Liver (tissue), 9 donors: ENCODE measurements around the gene ASXL1. TPM values are rescaled to one million over a fixed set of nuclear protein-coding genes. Genes with fewer than 3 reads are reported as not detected.

Experiments used
- DNase-seq: peaks from one replicate; pipeline ENCODE4 v3.0.0-alpha.2; 2017; ENCODE audit warnings: low spot score
- H3K27ac ChIP-seq, 2 donors: one replicate each; pipeline ENCODE4 v1.7.0; 2013; ENCODE audit warnings: inconsistent platforms in 2 of 2, low read length in 2 of 2, control low read depth in 1 of 2, low read depth in 1 of 2, mild to moderate bottlenecking in 1 of 2
- H3K27me3 ChIP-seq, 4 donors: one replicate each; pipeline versions ENCODE4 v1.6.1 to v1.7.0; 2013; ENCODE audit warnings: low read length in 3 of 4, inconsistent platforms in 1 of 4, mild to moderate bottlenecking in 1 of 4, moderate library complexity in 1 of 4; ENCODE audit not compliant: control insufficient read depth in 4 of 4, insufficient read depth in 4 of 4
- H3K36me3 ChIP-seq, 4 donors: one replicate each; pipeline versions ENCODE4 v1.6.1 to v1.7.0; 2013; ENCODE audit warnings: low read length in 3 of 4, mild to moderate bottlenecking in 3 of 4, low read depth in 1 of 4, moderate library complexity in 1 of 4; ENCODE audit not compliant: control insufficient read depth in 4 of 4, insufficient read depth in 3 of 4
- H3K4me1 ChIP-seq, 4 donors: one replicate each; pipeline versions ENCODE4 v1.6.1 to v1.7.0; 2013; ENCODE audit warnings: low read length in 3 of 4, mild to moderate bottlenecking in 3 of 4, moderate library complexity in 1 of 4; ENCODE audit not compliant: control insufficient read depth in 4 of 4, insufficient read depth in 4 of 4
- H3K4me3 ChIP-seq, 3 donors: one replicate each; pipeline versions ENCODE4 v1.6.1 to v1.7.0; 2013; ENCODE audit warnings: low read length in 3 of 3, control low read depth in 1 of 3, low read depth in 1 of 3, mild to moderate bottlenecking in 1 of 3
- H3K9ac ChIP-seq, 2 donors: one replicate each; pipeline ENCODE4 v1.7.0; 2013; ENCODE audit warnings: low read length in 2 of 2, mild to moderate bottlenecking in 2 of 2, moderate library complexity in 2 of 2, control low read depth in 1 of 2, low read depth in 1 of 2
- H3K9me3 ChIP-seq, 4 donors: one replicate each; pipeline versions ENCODE4 v1.6.1 to v1.7.0; 2013; ENCODE audit warnings: low read length in 3 of 4; ENCODE audit not compliant: control insufficient read depth in 4 of 4
- CTCF ChIP-seq: fragments of 150-350 bp; IDR thresholded peaks from 2 replicates; pipeline ENCODE4 v1.5.1; 2017; ENCODE audit warnings: improper control_type of control experiment, low read depth, low read length; ENCODE audit not compliant: missing input control
- EGR1 ChIP-seq, 2 donors: IDR thresholded peaks; 2 replicates each; pipeline ENCODE4 v1.6.1; 2016 to 2018; ENCODE audit warnings: antibody characterized with exemption in 2 of 2, low read depth in 2 of 2
- FOXA1 ChIP-seq: IDR thresholded peaks from 2 replicates; pipeline ENCODE4 v1.6.1; 2016; ENCODE audit warnings: antibody characterized with exemption
- FOXA2 ChIP-seq: IDR thresholded peaks from 2 replicates; pipeline ENCODE4 v1.6.1; 2016; ENCODE audit warnings: antibody characterized with exemption
- GABPA ChIP-seq, 2 donors: IDR thresholded peaks in 1 of 2; conservative IDR thresholded peaks in 1 of 2; 2 replicates each; pipeline ENCODE4 v1.6.1; 2016; ENCODE audit warnings: antibody characterized with exemption in 2 of 2, mild to moderate bottlenecking in 1 of 2, moderate library complexity in 1 of 2
- HNF4A ChIP-seq, 2 donors: conservative IDR thresholded peaks; 2 replicates each; pipeline ENCODE4 v1.6.1; 2016; ENCODE audit warnings: antibody characterized with exemption in 2 of 2, mild to moderate bottlenecking in 2 of 2
- HNF4G ChIP-seq: IDR thresholded peaks from 2 replicates; pipeline ENCODE4 v1.6.1; 2016; ENCODE audit warnings: antibody characterized with exemption
- JUND ChIP-seq, 2 donors: IDR thresholded peaks; 2 replicates each; pipeline ENCODE4 v1.6.1; 2016; ENCODE audit warnings: antibody characterized with exemption in 2 of 2
- MAX ChIP-seq: IDR thresholded peaks from 2 replicates; pipeline ENCODE4 v1.6.1; 2016; ENCODE audit warnings: antibody characterized with exemption
- RXRA ChIP-seq, 2 donors: IDR thresholded peaks; 2 replicates each; pipeline ENCODE4 v1.6.1; 2017 to 2018; ENCODE audit warnings: antibody characterized with exemption in 2 of 2, mild to moderate bottlenecking in 1 of 2
- SP1 ChIP-seq: IDR thresholded peaks from 2 replicates; pipeline ENCODE4 v1.6.1; 2018; ENCODE audit warnings: antibody characterized with exemption, mild to moderate bottlenecking
- TAF1 ChIP-seq: conservative IDR thresholded peaks from 2 replicates; pipeline ENCODE4 v1.6.1; 2016; ENCODE audit warnings: antibody characterized with exemption, mild to moderate bottlenecking
- ZBTB33 ChIP-seq: IDR thresholded peaks from 2 replicates; pipeline ENCODE4 v1.6.1; 2016; ENCODE audit warnings: antibody characterized with exemption
- WGBS: extraction: QIAGEN DNeasy Blood & Tissue Kit; methylation state at CpG from one replicate; pipeline ENCODE4 v1.1.7; 2013; 5-methylcytosine and 5-hydroxymethylcytosine counted together
- polyA plus RNA-seq, 2 donors: library from polyadenylated mRNA; stranded (reverse) in 1 of 2; unstranded in 1 of 2; fragments of 200-250 nt in 1 of 2; fragments of >200 nt in 1 of 2; fragmentation: Nextera tagmentation in 1 of 2; extraction: Ambion mirVana in 1 of 2; gene quantifications; one replicate each; pipeline versions ENCODE4 v1.2.1 to v1.2.3, GENCODE V29; 2013 to 2015
- total RNA-seq, 2 donors: library from RNA; depleted of rRNA; stranded (reverse); fragments of >200 nt; gene quantifications; one replicate each; pipeline ENCODE4 v1.2.3, GENCODE V29; 2014
- TF ChIP-seq, protein P1 (sequence below): IDR thresholded peaks from 2 replicates; pipeline ENCODE4 v1.6.1; 2016; ENCODE audit warnings: antibody characterized with exemption, mild to moderate bottlenecking
- TF ChIP-seq, protein P2 (sequence below): IDR thresholded peaks from 2 replicates; pipeline ENCODE4 v1.6.1; 2016; ENCODE audit warnings: antibody characterized with exemption
- donor health status: healthy.
- donor health status: healthy.
- donor health status: healthy.
- donor health status: healthy.
- donor health status: healthy.

ASXL1 gene
- total and polyA plus RNA-seq, 4 donors, result 13.4 to 61.3 (median 24.5) TPM

DNA sequence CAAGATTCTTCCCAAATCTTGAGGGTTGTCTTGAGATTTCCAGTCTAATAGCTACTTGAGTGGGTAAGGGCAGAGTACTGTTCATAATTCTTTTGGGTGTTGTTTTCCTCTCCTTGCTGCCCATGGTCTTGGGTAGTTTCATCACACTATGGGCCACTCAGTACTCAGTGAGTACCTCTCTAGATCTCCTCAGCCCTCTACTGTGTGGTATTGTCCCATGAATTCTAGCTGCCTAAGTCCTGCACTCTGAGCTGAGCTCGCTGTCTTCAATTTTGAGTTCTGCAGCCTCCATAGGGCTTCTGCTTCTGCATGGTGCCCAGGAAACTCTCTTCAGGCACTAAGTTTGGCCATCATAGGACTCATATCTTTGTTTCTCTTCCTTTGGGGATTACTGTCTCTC, 42.3 kb downstream of the ASXL1 start:
- Histone ChIP-seq H3K27ac (no peak overlapping the region), H3K4me3 (no peak overlapping the region), H3K9ac (no peak overlapping the region), H3K4me1 (peaks cover 0 to 4% (median 0%) of the 10 kb centered on the region in 4 donors), H3K27me3 (no peaks in the 10 kb centered on the region), H3K36me3 (peaks cover 0 to 4% (median 3%) of the 10 kb centered on the region in 4 donors), H3K9me3 (no peaks in the 10 kb centered on the region)
- 100% methylated on average over 1 of the region's 1 CpG for WGBS
- TF ChIP-seq EGR1 (IDR thresholded peaks at IDR 0.05; ENCODE audit: low read depth in 2 of 2) (no peak), HNF4G (no peak), TAF1 (no peak), CTCF (no peak), HNF4A (conservative IDR thresholded peaks at IDR 0.05) (no peak), GABPA (IDR thresholded peaks at IDR 0.05 in 1 of 2, conservative IDR thresholded peaks at IDR 0.05 in 1 of 2) (no peak), FOXA1 (no peak), ZBTB33 (no peak), FOXA2 (no peak), SP1 (no peak), RXRA (IDR thresholded peaks at IDR 0.05) (no peak), JUND (IDR thresholded peaks at IDR 0.05) (no peak), MAX (no peak)
- TF ChIP-seq, protein P1, sequence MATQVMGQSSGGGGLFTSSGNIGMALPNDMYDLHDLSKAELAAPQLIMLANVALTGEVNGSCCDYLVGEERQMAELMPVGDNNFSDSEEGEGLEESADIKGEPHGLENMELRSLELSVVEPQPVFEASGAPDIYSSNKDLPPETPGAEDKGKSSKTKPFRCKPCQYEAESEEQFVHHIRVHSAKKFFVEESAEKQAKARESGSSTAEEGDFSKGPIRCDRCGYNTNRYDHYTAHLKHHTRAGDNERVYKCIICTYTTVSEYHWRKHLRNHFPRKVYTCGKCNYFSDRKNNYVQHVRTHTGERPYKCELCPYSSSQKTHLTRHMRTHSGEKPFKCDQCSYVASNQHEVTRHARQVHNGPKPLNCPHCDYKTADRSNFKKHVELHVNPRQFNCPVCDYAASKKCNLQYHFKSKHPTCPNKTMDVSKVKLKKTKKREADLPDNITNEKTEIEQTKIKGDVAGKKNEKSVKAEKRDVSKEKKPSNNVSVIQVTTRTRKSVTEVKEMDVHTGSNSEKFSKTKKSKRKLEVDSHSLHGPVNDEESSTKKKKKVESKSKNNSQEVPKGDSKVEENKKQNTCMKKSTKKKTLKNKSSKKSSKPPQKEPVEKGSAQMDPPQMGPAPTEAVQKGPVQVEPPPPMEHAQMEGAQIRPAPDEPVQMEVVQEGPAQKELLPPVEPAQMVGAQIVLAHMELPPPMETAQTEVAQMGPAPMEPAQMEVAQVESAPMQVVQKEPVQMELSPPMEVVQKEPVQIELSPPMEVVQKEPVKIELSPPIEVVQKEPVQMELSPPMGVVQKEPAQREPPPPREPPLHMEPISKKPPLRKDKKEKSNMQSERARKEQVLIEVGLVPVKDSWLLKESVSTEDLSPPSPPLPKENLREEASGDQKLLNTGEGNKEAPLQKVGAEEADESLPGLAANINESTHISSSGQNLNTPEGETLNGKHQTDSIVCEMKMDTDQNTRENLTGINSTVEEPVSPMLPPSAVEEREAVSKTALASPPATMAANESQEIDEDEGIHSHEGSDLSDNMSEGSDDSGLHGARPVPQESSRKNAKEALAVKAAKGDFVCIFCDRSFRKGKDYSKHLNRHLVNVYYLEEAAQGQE, result no peak
- TF ChIP-seq, protein P2, sequence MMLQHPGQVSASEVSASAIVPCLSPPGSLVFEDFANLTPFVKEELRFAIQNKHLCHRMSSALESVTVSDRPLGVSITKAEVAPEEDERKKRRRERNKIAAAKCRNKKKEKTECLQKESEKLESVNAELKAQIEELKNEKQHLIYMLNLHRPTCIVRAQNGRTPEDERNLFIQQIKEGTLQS, result no peak
- no peak for DNase-seq

DNA sequence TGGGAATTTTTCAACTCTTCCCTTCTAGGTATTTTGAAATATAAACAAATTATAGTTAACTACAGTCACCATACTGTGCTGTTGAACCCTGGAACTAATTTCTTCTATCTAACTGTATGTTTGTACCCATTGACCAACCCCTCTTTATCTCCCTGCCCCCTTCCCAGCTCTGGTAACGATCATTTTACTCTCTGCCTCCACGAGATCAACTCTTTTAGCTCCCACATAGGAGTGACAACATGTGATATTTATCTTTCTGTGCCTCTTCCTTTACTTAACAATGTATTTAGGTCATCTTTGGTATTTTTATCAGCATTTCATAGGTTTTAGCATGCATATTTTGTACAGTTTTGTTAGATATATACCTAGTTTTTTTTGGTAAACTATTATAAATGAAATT, 45.9 kb downstream of the ASXL1 start:
- no peak for TF ChIP-seq HNF4G
- 86% methylated on average over 2 of the region's 2 CpGs for WGBS
- no peak for DNase-seq
- Histone ChIP-seq H3K36me3 (peaks cover 3 to 7% (median 5%) of the 10 kb centered on the region in 4 donors), H3K9me3 (no peaks in the 10 kb centered on the region), H3K4me1 (peaks cover 0 to 2% (median 0%) of the 10 kb centered on the region in 4 donors), H3K4me3 (no peak overlapping the region), H3K27me3 (no peaks in the 10 kb centered on the region), H3K9ac (no peak overlapping the region), H3K27ac (no peak overlapping the region)
